Measurements from ENCODE around the gene APOF.
"Not testable (repeated sequence)": the region's sequence is repeated elsewhere in the genome, so short reads cannot be mapped to it uniquely, and the experiment has no call there.

Gene APOF

DNA sequence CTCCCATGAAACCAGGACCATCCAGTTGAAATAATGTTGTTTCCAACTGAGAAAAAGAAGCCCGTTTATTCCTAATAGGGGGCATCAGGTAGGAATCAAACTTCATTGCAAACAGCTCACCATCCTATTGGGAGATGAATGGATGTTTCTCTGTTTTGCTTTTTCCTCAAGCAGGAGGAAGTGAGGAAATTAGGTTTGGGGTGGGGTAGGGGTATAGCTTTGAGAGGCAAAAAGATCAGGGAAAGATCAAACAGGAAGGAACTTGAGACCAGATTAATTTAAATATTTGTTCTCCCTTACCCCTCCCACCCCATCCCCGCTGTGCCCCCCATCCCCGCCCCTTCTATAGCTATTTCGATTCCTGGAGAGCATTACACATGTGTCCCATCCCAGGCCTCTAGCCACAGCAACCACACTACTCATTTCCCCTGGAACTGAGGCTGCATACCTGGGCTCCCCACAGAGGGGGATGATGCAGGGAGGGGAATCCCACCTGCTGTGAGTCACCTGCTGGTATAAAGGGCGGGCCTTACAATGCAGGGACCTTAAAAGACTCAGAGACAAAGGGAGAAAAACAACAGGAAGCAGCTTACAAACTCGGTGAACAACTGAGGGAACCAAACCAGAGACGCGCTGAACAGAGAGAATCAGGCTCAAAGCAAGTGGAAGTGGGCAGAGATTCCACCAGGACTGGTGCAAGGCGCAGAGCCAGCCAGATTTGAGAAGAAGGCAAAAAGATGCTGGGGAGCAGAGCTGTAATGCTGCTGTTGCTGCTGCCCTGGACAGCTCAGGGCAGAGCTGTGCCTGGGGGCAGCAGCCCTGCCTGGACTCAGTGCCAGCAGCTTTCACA lies 24.1 kb downstream of the APOF start, which contains the start of gene IL23A:
Gene IL23A (plus strand): TSS at position 577 of the 850 bp plus-strand sequence. CDS start 161 bp downstream, at position 738.
- TF ChIP-seq, protein P1, sequence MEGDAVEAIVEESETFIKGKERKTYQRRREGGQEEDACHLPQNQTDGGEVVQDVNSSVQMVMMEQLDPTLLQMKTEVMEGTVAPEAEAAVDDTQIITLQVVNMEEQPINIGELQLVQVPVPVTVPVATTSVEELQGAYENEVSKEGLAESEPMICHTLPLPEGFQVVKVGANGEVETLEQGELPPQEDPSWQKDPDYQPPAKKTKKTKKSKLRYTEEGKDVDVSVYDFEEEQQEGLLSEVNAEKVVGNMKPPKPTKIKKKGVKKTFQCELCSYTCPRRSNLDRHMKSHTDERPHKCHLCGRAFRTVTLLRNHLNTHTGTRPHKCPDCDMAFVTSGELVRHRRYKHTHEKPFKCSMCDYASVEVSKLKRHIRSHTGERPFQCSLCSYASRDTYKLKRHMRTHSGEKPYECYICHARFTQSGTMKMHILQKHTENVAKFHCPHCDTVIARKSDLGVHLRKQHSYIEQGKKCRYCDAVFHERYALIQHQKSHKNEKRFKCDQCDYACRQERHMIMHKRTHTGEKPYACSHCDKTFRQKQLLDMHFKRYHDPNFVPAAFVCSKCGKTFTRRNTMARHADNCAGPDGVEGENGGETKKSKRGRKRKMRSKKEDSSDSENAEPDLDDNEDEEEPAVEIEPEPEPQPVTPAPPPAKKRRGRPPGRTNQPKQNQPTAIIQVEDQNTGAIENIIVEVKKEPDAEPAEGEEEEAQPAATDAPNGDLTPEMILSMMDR (conservative IDR thresholded peaks at IDR 0.05; ENCODE audit: low read depth): no peak
- POLR2A ChIA-PET (ENCODE audit: low non-redundant PET): no interaction called here
- DNase-seq (ENCODE audit: low spot score): peak; percentile 65
- H3K27ac ChIP-seq: peak within 1 kb of the TSS; percentile 4; the same call in 1 of the 2 replicates
- CTCF ChIA-PET: interaction anchor here (0.6 kb wide), 1 partner anchor 8 kb away, joined by 8 read pairs; no protein-coding TSS in a partner anchor

DNA sequence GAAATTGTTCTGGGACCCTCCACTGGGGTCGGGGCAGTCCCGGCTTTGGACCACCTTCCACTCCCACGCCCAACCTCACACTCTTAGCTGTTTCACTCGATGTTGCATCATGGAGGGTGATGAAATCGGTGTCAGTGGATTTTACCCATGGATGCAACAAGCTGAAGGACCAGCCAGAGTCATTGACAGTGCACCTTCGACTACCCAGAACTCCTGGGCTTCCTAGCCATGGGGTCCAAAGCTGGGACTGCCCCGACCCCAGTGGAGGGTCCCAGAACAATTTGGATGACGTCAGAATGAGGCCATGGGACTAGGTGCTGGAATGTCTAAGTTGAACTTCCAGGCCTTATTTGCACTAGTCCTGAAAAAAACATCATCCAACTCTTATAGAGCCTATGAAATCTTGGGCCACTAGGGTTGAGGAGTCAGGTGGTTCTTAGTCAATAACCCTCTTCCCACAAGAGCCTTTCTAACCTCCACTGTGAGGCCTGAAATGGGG lies 24.9 kb downstream of the APOF start:
- CTCF ChIA-PET: interaction anchor here (0.6 kb wide), 1 partner anchor 312 kb away, joined by 4 read pairs; no protein-coding TSS in a partner anchor
- no peak for DNase-seq (ENCODE audit: low spot score)
- POLR2A ChIA-PET (ENCODE audit: low non-redundant PET): no interaction called here
- TF ChIP-seq, protein P1 (conservative IDR thresholded peaks at IDR 0.05; ENCODE audit: low read depth): no peak
- no peak overlapping the region for H3K27ac ChIP-seq

DNA sequence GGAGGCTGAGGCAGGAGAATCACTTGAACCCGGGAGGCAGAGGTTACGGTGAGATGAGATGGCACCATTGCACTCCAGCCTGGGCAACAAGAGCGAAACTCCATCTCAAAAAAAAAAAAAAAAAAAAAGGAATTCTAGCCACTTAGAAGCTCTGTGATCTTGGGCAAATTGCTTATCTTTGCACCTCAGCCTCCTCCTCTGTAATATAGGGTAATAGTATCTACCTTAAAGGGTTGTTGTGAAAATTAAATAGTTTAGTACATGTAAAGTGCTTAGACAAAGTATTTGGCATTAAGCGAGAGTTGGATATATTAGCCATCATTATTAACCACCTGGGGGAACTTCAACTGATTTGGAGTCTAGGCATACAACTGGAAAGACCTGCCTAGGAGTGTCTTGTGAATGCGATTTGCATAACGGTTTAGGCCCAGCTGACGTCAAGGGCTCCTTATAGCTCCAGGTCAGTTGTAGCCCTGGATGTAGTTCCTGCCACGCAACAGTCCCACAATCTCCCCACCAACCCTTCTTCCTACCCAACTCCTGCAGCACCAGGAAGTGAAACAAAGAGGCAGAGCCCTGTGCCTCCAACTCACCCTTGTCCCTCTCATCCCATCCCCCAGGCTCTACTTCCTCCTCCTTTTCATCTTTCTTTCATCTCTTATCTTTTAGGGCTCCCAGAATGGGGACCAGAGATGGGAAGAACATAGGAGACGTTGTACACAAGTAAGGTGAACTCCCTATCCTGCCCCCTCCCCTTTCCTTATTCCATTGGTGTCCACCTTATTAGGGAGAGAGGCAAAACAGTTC lies 26.1 kb downstream of the APOF start:
- TF ChIP-seq, protein P1 (conservative IDR thresholded peaks at IDR 0.05; ENCODE audit: low read depth): no peak
- no peak overlapping the region for H3K27ac ChIP-seq
- POLR2A ChIA-PET (ENCODE audit: low non-redundant PET): interaction anchor here (0.6 kb wide), 1 partner anchor 25 kb away, joined by 3 read pairs; no protein-coding TSS in a partner anchor
- CTCF ChIA-PET: no interaction called here
- DNase-seq (ENCODE audit: low spot score): no peak

DNA sequence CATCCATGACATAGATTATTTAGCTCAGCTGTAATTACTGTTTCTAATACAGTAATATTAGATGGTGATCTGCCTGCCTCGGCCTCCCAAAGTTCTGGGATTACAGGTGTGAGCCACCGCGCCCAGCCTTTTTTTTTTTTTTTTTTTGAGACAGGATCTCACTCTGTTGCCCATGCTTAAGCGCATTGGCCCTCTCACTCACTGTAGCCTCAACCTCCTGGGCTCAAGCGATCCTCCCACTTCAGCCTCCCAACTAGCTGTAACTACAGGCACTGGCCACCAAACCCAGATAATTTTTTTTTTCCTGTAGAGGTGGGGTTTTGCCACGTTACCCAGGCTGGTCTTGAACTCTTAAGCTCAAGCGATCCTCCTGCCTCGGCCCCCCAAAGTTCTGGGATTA lies 27.1 kb downstream of the APOF start:
- DNase-seq (ENCODE audit: low spot score); H3K27ac ChIP-seq: not testable (repeated sequence)
- ChIA-PET CTCF (interaction anchor here (0.6 kb wide), 1 partner anchor 155 kb away, joined by 3 read pairs; no protein-coding TSS in a partner anchor), POLR2A (ENCODE audit: low non-redundant PET) (interaction anchor here (0.6 kb wide), 1 partner anchor 26 kb away, joined by 3 read pairs; no protein-coding TSS in a partner anchor)

DNA sequence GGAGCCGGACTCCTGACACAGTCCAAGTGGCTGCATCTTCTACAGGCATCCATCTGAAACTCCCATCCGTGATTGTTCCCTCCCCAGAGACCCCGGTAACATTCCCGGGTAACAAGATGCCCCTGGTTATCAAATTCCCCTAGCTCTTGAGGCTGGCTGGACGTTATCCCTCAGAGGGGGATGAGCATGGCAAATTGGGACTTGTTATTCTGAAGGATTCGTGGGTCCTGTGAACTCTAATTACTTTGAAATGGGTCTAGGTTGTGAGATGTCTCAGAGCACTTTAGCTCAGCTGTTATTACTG lies 28.2 kb downstream of the APOF start:
- TF ChIP-seq, protein P1 (conservative IDR thresholded peaks at IDR 0.05; ENCODE audit: low read depth): no peak
- POLR2A ChIA-PET (ENCODE audit: low non-redundant PET): no interaction called here
- peak overlapping the region; percentile 89 for H3K27ac ChIP-seq

DNA sequence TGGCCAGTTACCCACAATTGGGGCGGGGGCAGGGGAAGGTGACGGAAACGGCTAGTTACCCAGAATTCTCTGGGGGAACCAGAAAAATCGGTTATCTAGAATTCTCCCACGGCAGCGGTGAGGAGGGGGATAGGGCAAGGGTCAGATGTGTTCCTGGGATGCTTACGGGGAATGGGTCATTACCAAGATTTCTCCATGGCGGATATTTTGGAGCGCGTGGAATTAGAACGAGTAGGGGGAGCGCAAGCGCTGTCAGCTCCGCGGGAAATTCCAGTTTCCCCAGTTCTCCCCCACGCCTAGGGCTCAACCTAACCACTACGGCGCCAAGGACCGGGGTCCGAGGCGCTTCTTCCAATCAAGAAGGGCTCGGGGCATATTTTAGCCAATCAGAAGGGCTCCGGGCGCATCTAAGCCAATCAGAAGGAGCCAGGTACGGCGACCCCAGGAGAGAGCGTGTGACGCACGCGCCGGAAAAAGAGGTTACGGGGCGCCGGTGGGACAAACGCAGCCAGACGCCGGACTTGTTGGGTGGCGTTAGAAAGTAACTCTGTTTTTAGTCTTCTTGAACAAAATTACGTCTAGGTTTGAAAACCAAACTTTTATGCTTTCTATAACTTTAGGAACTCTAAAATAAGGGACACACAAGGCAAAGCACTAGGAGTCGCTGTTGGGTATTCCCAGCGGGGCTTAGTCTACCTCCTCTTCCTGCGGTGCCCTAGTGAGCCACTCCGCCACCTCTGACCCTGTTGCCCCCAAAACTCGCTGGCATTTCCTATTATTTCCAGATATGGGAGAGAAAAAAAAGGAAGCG lies 28.8 kb downstream of the APOF start, which contains the start of gene PAN2:
Gene PAN2 (minus strand): TSS at position 322 of the 811 bp plus-strand sequence. CDS start 906 bp downstream, outside the sequence.
- POLR2A ChIA-PET (ENCODE audit: low non-redundant PET): interaction anchor here (0.6 to 0.7 kb wide), 2 partner anchors 20 to 95 kb away, joined by 3 read pairs; no protein-coding TSS in a partner anchor
- TF ChIP-seq, protein P1 (conservative IDR thresholded peaks at IDR 0.05; ENCODE audit: low read depth): peak; percentile 48
- peak within 1 kb of the TSS; percentile 89 for H3K27ac ChIP-seq
- peak; percentile 100 for DNase-seq (ENCODE audit: low spot score)
- CTCF ChIA-PET: interaction anchor here (0.6 to 0.7 kb wide), 3 partner anchors 9 to 17 kb away, joined by 3 read pairs; no protein-coding TSS in a partner anchor

More for the DNA sequence above, 28.2 kb downstream of the APOF start:
- CTCF ChIA-PET: interaction anchor here (0.6 to 0.7 kb wide), 4 partner anchors 8 to 130 kb away, joined by 3 to 4 read pairs (median 3); no protein-coding TSS in a partner anchor
- peak; percentile 10 for DNase-seq (ENCODE audit: low spot score)
